ENCODE measurements around the gene SRGAP2C.
"Not testable (repeated sequence)": the region's sequence is repeated elsewhere in the genome, so short reads cannot be mapped to it uniquely, and the experiment has no call there.

GRCh38 chr1:121385563-121386288 is 201.0 kb downstream of the SRGAP2C start:
- not testable (repeated sequence) for TF ChIP-seq SMAD3 (CRISPR knock-in tag; IDR thresholded peaks at IDR 0.05; ENCODE audit: borderline replicate concordance); CTCF (IDR thresholded peaks at IDR 0.05); ZBTB21 (CRISPR knock-in tag; IDR thresholded peaks at IDR 0.05; ENCODE audit: borderline replicate concordance); JUN (CRISPR knock-in tag; IDR thresholded peaks at IDR 0.05); PRRX2 (CRISPR knock-in tag; IDR thresholded peaks at IDR 0.05); GRHL2 (CRISPR knock-in tag; IDR thresholded peaks at IDR 0.05; ENCODE audit: insufficient replicate concordance, severe bottlenecking); CBFB (CRISPR knock-in tag; IDR thresholded peaks at IDR 0.05; ENCODE audit: low read depth); NR1H2 (CRISPR knock-in tag; IDR thresholded peaks at IDR 0.05); SP1 (CRISPR knock-in tag; conservative IDR thresholded peaks at IDR 0.05); NR2C2 (CRISPR knock-in tag; IDR thresholded peaks at IDR 0.05); ESRRA (CRISPR knock-in tag; IDR thresholded peaks at IDR 0.05; ENCODE audit: borderline replicate concordance)
- TF ChIP-seq, protein P1, sequence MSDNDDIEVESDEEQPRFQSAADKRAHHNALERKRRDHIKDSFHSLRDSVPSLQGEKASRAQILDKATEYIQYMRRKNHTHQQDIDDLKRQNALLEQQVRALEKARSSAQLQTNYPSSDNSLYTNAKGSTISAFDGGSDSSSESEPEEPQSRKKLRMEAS (CRISPR knock-in tag; IDR thresholded peaks at IDR 0.05), result not testable (repeated sequence)

All from WTC11 (cell line).